EL (cell line): ENCODE measurements around the gene ANKS4B.
A peak's percentile ranks its signal among the peaks of the same experiment; 100 is the strongest.
"Not testable (repeated sequence)": the region's sequence is repeated elsewhere in the genome, so short reads cannot be mapped to it uniquely, and the experiment has no call there.

Experiments
- DNase-seq: peaks from one replicate; pipeline ENCODE4 v3.0.0-alpha.2; 2016

ANKS4B gene

DNA sequence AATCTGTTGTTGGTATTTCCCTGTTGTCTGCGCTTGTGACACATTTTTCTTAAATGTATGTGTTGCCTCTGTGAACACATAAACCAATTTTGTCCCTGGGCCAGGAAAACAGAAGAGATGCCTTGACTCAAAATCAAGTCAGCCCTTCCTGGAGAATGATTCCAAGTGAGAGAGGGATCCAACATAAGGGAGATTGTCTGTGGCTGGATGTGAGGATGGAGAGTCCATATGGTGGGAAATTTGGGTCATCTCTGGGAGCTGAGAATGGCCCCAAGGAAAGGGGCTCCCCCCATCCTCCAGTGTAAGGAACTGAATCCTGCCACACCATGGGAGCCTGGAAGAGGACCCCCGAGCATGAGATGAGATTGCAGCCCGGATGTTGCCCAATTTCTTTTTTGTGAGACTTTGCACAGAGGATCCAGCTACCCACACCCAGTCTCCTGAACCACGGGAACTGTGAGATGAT is 31.1 kb downstream of the ANKS4B start:
- no peak for DNase-seq

DNA sequence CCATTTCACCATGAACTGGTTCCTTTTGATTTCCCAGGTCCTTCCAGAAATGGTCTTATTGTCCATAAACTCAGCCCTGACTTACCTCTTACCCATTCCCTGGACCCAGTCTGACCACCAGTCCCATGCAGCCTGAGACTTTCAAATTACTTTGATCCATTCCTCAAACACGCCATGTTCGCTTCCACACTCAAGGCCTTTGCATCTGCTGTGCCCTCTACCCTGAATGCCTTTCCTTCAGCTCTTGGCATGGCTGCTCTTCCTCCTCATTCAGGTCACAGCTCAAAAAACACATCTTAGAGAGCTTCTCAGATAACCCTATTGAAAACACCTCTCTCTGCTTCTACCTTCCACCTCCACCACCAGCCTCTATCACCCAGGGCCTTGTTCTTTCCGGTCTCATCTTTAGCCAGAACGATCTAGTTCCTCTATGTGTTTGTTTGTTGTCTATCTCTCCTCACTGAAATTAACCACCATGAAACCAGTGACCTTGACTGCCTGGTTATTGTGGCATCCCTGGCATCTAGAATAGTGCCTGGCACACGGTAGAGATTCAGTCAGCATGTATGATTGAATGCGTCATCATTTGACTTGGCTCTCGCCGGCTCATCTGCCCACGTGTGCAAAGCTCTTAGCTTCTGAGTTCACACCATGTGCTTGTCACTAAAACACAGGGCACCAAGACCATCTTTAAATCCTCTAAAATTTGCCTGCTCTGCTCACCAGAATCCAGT is 31.8 kb downstream of the ANKS4B start:
- DNase-seq = no peak

DNA sequence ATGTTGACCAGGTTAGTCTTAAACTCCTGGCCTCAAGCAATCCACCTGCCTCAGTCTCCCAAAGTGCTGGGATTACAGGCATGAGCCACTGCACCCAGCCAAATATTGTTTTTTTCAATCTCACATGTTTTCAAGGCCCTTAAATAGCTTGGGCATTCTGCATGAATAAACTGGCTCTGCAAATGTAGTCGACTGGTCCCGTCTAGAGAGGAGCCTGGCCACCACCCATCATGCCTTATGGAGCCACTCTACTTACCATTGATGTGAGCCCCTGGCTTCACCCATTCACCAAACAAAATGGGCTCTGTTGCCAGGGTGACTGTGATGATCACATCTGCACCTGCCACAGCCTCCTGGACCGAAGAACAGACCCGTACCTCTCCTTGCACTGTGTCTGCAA is 33.8 kb downstream of the ANKS4B start:
- DNase-seq = no peak

DNA sequence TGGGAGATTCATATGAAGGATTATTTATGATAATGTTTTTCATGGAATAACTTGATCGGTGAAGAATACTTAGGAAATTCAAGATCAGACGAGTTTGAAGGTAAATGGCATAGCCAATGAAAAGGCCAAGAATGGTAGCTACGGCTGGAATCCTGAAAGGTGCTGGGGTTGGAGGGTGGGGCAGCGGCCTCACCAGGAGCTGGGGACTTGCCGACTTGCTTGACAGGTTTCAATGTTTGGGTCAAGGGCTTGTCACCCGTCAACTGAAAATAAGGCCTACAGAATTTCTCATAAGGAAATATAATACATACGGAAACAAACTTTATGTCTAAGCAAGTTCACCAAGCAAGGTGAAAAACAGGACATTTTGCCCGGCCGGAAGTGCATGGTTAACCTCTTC is 34.7 kb downstream of the ANKS4B start:
- DNase-seq = no peak

DNA sequence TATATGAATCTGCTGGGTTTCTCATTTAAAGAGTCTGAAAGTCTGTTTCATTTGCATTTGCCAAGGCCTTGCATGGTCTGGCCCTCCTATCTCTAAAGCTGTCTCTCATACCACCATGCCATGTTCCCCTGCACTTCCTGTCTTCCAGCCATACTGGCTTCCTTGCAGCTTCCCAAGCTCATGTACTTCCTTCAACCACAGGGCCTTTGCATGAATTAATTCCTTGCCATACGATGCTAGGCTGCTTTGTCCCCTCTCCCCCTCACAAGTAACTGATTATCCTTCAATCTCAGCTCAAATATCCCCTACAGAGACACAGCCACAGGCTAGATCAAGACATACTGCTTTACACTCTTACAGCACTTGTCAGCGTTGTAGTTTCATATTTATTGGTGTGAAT is 38.8 kb downstream of the ANKS4B start:
- DNase-seq = no peak

DNA sequence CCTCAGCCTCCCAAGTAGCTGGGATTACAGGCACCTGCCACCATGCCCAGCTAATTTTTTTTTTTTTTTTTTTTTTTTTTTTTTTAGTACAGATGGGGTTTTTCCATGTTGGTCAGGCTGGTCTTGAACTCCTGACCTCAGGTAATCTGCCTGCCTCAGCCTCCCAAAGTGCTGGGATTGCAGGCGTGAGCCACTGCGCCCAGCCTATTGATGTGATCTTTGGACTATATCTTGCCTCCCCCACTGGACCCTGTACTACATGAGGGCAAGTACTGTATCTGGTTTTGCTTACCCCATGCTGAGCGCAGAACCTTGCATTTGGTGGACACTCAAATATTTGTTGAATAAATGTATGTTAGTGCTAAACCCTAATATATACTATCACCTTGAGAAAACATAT is 39.3 kb downstream of the ANKS4B start:
- not testable (repeated sequence) for DNase-seq

DNA sequence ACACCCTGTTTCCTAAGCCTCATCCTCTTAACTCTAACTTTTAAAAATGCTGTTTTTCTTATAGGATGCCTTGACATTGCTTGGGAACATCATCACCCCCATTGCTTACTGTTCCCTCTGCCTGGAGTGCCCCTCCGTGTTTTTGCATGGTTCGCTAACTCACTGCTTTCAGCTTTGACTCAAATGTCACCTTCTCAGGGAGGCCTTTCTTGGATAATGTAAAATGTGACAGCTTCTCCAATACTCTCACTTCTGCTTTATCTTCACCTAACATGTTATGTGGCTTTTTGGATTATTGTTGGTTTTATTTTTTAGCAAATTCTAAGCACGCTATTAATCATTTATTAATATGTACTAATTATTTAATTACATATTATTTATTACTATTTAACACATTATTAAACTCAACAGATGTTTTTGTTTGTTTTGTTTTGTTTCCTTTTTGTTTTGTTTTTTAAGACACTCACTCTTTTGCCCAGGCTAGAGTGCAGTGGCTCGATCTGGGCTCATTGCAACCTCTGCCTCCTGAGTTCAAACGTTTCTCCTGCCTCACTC is 40.8 kb downstream of the ANKS4B start:
- DNase-seq = no peak

DNA sequence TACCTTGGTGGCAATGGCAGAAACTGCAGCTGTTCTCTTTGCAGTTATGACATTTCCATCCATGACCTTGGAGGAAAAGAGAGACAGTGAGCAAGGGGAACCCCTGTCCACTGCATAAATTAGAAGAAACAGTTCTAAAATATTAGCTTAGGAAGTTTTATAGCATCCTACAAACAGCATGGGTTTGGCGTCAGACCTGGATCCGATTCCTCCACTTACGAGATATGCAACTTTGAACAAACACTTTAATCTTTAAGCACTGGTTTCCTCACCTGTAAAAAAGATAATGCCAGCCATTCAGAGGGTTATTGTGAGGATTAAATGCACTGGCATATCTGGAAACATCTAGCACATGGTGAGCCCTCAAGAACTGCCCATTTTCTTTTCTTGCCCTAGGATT is 42.0 kb downstream of the ANKS4B start:
- no peak for DNase-seq

DNA sequence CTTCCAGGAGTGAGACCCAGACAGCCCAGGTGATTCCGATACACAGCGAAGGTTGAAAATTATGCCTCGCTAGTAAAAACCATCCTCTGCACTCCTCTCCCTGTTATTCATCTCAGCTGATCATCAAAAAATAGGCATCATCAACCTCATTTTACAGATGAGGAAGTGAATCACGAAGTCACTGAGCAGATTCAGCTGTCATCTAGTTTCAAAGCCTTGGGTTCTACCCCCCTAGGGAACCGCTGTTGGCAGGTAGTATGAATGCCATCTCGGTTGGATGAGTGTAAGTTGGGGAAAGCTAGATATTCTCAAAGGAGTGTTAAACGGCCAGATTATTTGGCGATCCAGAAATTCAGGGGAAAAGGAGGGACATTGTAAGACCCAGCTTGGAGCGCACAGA is 42.6 kb downstream of the ANKS4B start:
- DNase-seq = no peak

DNA sequence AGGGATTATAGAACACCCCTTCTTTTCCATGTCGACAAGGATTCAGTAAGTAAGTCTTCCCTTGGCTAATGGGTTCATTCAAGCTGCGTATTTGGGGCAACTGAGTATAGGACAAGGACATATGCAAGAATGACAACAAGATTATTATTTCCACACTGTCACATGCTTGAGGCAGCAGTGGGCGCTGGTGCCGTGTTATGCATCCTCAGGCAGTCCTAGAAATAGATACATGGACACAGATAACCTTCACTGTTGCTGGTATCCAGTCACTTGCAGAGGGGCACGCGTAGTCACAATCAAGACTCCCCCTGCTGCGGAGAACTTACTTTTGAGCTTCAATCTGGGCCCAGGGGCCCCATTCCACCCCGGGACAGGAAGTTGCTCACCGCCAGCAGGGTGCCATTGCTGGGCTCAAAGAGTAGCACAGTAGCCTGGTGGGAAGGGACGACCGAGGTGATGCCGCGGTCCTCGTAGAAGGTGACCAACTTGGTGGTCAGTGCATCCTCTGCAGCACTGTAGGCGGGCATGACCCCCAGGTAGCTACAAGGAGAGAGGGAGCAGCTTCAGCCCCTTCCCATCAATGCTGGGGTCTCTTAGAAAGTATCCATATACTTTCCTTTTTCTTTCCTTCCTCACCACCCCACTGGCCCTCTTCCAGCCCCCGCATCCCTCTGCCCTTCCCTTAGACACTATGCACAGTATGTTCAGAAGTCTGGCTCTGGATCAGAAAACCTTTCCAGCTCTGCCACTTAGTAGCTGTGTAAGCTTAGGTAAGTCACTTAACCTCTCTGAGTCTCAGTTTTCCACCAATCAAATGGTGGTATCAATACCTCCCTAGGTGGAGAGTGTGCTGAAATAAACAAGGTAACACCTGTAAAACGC is 43.8 kb downstream of the ANKS4B start:
- no peak for DNase-seq

DNA sequence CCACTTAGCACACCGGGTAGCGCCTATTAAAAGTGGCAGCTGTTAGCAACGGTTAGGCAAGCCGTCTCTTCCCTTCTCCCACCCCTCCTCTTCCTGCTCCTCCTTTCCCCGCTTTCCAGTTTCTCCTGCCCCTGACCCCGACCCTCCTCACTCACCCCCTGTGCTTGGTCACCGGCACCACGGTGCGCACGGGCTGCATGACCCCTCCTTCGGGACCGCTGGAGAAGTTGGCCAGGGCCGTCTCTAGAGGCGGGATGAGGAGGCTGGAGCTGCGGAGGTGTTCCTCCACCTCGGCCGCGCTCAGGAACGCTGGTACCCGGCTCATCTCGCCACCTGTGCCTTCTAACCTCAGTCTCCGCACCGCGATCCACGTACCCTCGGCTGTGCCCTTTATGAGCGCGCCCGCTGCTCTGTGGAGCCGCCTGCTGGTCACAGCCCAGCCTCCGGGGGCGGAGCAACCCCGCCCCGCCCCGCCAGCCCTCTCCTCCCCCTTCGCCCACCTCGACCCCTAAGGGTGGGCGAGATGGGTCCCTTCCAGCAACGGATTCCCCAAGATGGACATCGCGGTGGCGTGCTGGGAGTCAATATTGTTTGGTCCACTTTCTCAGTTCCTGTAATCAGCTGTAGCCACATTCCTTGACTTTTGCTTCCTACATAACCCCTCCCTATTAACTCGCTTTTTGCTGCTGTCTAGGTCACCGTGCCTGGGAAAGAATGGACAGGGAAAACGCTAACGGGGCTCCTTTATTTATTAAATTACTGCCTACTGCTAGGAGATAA is 44.6 kb downstream of the ANKS4B start, which contains the start of gene CRYM:
Gene CRYM, minus strand, starts transcription at position 364 of the 780 bp plus-strand sequence. Its CDS starts 39 bp downstream, at position 325.
- DNase-seq = peak; percentile 22

DNA sequence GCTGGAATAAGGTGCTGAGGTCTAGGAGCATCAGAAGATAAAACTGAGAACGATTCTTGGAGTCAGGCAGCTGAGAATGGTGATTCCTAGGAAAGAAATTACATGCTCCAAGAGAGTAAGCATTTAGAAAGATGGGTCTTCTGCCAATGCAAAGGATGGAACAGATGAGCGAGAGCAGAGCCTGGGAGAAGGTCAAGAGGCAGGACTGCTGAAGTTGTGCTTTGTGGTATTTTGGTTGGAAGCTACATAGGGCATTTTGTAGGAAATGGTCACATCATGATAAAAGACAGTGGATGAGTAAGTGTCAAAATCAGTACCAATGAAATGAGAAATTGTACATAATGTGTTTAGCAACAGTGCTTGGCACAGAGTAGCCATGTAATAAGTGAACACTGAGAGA is 46.0 kb downstream of the ANKS4B start:
- DNase-seq = no peak

DNA sequence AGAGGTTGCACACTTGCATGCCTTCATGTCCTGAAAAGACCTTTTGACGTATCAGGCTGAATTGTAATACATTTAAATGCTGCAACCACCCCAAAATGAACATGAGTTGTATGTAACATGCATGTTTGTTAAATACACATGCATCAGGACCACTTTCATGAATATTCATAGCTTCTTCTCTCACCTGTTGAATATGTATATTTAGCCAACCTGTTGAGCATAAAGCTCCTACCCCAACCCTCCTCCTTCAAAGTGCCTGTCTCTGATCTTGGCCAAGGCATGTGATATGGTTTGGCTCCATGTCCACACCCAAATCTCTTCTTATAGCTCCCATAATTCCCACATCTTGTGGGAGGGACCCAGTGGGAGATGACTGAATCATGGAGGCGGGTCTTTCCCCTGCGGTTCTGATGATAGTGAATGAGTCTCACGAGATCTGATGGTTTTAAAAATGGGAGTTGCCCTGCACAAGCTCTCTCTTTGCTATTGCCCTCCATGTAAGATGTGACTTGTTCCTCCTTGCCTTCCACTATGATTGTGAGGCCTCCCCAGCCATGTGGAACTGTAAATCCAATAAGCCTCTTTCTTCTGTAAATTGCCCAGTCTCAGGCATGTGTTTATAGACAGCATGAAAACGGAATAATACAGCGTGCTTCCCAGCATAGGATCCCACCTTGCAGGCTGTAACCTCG is 48.3 kb downstream of the ANKS4B start:
- no peak for DNase-seq

DNA sequence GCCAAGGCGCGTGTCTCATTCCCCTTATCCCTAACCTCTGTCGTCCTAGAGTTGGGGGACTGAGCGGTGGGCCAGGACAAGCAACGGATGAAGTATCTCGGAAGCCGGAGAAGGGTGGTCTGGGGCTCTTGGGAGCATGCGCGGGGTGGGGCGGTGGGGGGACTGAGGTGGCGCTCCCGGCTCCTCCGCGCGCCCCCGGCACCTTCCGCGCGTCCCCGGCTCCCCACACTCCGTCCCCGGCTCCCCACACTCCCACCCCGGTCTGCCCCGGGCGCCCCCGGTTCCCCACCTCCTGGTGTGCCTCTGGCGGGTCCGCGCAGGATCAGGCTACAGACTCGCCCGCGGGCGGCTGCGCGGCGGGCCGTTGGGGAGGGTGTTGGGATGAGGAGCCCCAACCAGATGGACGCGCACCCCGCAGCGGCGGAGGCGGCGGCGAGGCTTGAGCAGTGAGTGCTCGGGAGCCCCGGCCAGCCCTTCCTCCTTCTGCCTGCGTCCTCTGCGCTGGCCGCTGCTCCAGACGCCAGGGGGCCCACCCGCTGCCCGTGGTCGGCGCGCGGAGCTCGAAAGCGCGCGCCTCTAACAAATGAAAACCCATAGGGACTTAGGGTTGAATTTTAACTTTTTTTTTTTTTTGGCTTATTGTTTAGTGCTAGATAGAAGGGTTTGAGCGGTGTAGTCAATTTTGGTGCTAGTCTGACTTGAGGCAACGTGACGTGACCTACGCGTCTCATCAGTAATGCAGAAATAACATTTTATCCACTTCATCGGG is 50.2 kb downstream of the ANKS4B start:
- DNase-seq = peak; percentile 48

DNA sequence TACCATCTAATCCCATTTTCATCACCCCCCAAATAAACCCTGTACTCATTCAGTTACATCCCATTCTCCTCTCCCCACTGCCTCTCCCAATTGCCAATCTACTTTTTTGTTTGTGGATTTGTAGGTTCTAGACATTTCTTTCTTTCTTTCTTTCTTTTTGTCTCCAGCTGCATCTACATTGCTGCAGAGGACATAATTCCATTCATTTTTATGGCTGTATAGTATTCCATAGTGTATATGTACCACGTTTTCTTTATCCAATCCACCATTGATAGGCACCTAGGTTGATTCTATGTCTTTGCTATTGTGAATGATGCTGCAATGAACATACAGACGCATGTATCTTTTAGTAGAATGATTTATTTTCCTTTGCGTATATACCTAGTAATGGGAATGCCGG is 50.9 kb downstream of the ANKS4B start:
- DNase-seq = no peak

DNA sequence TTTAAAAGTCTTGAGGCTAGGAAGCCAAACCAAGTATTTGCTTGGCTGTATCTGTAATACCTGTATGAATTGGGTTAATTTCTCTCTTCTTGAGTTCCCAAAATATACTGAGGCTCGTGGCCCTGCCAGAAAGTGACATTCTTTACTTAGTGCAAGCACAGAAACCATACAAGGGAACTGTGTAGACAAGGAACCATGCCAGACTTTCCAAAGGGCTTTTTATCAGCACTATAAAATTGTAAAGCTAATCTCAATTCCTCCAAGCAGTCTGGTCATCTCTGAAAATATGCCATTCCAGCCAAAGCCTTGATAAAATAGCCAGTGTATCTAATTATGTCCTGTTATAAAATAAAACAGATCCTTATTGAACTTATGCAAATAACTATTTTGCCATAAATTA is 51.8 kb downstream of the ANKS4B start:
- DNase-seq = no peak

DNA sequence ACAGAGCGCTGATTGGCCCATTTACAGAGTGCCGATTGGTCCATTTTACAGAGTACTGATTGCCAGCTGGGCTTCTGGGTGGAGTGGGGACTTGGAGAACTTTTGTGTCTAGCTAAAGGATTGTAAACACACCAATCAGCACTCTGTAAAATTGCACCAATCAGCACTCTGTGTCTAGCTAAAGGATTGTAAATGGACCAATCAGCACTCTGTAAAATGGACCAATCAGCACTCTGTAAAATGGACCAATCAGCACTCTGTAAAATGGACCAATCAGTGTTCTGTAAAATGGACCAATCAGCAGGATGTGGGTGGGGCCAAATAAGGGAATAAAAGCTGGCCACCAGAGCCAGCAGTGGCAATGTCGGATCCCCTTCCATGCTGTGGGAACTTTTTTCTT is 56.3 kb downstream of the ANKS4B start:
- not testable (repeated sequence) for DNase-seq

DNA sequence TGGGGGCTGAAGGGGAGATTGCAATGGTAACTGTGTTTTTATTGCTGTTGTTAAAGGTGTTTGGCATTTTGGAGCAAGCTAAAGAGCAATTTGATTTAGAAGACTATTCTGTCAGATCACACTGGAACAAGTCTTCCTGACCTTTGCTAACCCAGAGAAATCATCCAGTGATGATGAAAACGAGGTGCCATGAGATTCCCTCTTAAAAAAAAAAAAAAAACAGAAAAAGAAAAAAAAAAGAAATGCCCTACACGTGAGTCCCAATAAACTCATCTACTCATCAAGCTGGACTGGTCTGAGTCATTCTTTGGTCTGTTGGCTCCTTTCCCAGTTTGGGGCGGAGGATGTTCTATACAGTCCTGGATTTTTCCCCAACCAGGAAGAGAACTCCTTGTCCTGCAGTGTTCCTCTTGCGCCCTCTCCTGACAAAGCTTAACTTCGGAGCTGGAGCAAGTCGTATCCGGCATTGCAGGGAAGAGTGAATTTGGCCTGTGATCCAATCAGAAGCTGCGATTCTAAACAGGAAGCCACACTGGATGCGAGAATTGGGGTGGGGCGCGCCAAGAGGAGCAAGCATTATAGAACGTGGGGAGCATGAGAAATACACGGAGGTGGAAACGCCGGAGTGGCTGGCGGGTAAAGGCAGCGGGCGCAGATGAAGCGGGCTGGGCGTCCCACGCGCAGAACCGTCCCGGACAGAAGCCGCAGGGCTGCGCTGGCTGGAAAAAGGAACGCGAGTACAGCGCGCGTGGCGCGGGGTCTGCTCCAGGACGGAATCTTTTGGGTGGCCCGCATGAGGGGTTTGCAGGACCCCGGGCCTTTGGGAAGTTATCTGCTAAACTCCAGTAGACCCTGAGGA is 67.0 kb downstream of the ANKS4B start:
- peak; percentile 100 for DNase-seq

DNA sequence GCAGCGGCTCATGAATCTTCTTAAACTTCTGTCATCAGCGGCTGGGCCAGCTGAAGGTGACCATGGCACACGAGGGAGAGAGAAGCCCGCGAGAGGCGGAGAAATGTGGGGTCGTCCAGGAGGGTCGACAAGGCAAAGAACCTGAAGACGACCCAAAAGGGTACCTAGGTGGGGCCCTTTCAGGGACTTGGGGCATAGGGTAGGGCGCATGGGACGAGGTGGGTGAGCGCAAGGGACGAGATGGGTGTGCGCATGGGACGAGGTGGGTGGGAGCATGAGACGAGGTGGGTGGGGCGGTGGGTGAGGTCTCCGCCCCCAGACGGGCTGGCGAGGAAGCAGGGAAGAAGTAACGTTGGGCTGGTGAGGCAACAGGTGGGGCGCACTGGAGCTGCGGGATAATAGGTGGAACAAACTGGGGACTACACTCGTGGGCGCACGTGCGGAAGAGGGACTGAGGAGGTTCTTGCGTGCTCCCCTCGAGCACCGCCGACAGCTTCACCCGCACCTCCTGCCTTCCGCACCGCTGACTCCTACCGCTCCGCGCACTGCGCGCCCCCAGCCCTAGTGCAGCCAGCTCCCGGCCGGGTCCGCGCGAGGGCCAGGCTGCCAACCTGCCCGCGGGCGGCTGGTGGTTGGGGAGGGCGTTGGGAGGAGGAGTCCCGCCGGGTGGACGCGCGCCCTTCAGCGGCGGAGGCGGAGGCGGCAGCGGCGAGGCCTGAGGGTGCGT is 67.8 kb downstream of the ANKS4B start:
- DNase-seq = peak; percentile 78

DNA sequence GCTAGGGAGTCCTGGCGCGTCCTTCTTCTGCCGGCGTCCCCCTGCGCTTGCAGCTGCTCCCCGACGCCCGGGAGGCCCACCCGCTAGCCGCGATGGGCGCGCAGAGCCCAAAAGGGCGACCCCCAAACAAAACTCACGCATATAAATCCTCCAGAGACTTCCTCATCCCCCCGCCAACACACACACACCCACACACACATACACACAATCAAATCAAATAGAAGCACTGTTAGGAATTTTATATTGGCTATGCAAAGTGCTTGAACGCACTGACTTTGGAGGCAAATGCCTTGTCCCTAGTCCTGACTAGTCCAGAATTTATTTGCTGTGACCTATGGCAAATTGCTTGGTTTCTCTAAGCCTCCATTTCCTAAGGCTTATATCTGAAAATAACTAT is 68.4 kb downstream of the ANKS4B start:
- DNase-seq = no peak
